ENCODE measurements around the gene COL3A1.

COL3A1 gene

DNA sequence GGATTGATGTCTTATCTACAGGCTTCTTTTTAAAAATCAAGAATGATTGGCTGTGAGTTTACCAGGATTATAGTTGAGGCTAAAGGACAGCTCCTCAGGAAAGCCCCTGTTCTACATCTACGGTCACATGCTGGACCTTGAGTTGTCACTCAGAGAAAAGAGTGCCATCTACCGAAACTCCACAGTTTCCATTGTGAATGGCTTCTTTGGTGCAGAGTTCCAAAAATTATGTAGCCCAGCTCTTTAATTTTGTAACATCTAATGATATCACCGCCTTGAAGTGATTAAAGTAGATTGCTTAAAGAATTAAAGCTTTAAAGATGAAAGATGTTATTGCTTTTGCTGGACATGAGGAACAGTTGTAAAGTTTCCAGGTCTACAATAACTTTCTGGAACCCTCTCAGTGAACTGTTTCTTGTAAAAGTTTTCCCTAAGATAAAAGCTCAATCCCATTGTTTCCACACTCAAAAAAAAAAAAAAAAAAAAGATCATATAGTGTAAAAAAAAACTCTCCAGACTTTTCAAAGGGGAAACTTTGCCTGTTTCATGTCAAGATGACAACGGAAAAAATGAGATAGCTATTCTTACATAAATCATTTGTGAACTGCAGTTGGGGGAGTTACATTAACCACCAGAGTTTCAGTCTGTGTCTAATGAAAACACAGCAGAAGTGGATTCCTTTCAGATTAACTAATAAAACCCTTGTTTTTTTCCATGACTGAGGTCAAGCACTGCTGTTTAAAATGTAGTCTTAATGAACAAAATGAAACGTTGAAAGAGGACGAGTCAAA is 4.3 kb downstream of the COL3A1 start:
- TF ChIP-seq SPI1 (IDR thresholded peaks at IDR 0.05; ENCODE audit: borderline replicate concordance, low read depth) (no peak), GABPA (IDR thresholded peaks at IDR 0.05; ENCODE audit: low read depth) (no peak), POLR2AphosphoS5 (IDR thresholded peaks at IDR 0.05; ENCODE audit: low read depth) (no peak)
- TF ChIP-seq, protein P1, sequence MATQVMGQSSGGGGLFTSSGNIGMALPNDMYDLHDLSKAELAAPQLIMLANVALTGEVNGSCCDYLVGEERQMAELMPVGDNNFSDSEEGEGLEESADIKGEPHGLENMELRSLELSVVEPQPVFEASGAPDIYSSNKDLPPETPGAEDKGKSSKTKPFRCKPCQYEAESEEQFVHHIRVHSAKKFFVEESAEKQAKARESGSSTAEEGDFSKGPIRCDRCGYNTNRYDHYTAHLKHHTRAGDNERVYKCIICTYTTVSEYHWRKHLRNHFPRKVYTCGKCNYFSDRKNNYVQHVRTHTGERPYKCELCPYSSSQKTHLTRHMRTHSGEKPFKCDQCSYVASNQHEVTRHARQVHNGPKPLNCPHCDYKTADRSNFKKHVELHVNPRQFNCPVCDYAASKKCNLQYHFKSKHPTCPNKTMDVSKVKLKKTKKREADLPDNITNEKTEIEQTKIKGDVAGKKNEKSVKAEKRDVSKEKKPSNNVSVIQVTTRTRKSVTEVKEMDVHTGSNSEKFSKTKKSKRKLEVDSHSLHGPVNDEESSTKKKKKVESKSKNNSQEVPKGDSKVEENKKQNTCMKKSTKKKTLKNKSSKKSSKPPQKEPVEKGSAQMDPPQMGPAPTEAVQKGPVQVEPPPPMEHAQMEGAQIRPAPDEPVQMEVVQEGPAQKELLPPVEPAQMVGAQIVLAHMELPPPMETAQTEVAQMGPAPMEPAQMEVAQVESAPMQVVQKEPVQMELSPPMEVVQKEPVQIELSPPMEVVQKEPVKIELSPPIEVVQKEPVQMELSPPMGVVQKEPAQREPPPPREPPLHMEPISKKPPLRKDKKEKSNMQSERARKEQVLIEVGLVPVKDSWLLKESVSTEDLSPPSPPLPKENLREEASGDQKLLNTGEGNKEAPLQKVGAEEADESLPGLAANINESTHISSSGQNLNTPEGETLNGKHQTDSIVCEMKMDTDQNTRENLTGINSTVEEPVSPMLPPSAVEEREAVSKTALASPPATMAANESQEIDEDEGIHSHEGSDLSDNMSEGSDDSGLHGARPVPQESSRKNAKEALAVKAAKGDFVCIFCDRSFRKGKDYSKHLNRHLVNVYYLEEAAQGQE (IDR thresholded peaks at IDR 0.05; ENCODE audit: insufficient replicate concordance, low read depth), result no peak
- TF ChIP-seq, protein P2, sequence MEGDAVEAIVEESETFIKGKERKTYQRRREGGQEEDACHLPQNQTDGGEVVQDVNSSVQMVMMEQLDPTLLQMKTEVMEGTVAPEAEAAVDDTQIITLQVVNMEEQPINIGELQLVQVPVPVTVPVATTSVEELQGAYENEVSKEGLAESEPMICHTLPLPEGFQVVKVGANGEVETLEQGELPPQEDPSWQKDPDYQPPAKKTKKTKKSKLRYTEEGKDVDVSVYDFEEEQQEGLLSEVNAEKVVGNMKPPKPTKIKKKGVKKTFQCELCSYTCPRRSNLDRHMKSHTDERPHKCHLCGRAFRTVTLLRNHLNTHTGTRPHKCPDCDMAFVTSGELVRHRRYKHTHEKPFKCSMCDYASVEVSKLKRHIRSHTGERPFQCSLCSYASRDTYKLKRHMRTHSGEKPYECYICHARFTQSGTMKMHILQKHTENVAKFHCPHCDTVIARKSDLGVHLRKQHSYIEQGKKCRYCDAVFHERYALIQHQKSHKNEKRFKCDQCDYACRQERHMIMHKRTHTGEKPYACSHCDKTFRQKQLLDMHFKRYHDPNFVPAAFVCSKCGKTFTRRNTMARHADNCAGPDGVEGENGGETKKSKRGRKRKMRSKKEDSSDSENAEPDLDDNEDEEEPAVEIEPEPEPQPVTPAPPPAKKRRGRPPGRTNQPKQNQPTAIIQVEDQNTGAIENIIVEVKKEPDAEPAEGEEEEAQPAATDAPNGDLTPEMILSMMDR (IDR thresholded peaks at IDR 0.05; ENCODE audit: insufficient read depth, low read length), result no peak
- no peak overlapping the region for H3K4me3 ChIP-seq (replicated peaks; ENCODE audit: insufficient read depth, low read length)
- H3K27me3 ChIP-seq (ENCODE audit: insufficient read depth, poor library complexity, severe bottlenecking), result no peaks in the 10 kb centered on the region
- no peak overlapping the region for H3K27ac ChIP-seq (replicated peaks)
- DNase-seq (ENCODE audit: low read depth in 1 of 2, low spot score in 1 of 2), result no peak

DNA sequence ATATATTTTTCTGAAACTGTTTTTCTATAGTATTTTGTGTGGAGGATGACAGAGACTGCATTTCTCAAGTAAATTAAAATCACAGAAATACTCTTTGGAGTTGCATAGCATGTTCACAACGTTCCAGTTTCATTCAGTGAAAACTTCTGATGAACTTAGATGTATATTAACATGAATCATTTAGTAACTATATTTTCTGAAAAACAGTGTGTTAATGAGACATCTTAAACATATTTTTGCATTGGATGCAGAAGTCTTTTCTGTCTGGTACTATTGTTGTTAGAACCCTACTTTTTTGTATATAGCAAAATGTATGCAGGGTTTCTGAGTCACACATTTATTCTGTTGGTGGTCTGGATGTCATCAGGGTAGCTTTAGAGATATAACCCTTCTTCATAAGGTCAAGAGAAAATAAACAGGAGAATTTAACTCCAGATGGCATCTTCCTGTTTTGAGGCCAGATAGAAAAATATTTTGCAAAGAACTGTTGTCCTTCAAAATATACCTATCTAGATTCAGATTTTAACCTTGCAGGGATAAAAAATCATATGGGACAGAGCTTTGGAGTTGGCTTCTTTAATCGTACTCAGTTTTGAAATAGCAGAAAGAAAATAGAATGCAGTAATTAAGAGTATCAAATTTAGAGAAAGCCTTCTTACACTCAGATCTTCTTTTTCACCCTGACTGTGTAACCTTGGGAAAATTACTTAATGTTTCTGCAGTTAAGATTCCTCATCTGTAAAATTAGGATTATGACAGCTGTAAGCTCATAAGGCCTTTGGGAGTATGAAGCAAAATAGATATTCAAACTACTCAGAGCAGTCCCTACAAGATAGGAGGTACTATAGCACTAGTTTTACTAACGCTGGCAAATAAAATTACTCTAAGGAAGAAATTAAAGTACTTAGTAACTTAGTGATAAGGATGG is 5.3 kb downstream of the COL3A1 start:
- no peak for DNase-seq (ENCODE audit: low read depth in 1 of 2, low spot score in 1 of 2)
- no peaks in the 10 kb centered on the region for H3K27me3 ChIP-seq (ENCODE audit: insufficient read depth, poor library complexity, severe bottlenecking)
- no peak for TF ChIP-seq POLR2AphosphoS5 (IDR thresholded peaks at IDR 0.05; ENCODE audit: low read depth)
- TF ChIP-seq, protein P2 (IDR thresholded peaks at IDR 0.05; ENCODE audit: insufficient read depth, low read length), result no peak
- no peak for TF ChIP-seq SPI1 (IDR thresholded peaks at IDR 0.05; ENCODE audit: borderline replicate concordance, low read depth)
- TF ChIP-seq, protein P1 (IDR thresholded peaks at IDR 0.05; ENCODE audit: insufficient replicate concordance, low read depth), result no peak
- no peak for TF ChIP-seq GABPA (IDR thresholded peaks at IDR 0.05; ENCODE audit: low read depth)
- no peak overlapping the region for H3K4me3 ChIP-seq (replicated peaks; ENCODE audit: insufficient read depth, low read length)
- no peak overlapping the region for H3K27ac ChIP-seq (replicated peaks)

DNA sequence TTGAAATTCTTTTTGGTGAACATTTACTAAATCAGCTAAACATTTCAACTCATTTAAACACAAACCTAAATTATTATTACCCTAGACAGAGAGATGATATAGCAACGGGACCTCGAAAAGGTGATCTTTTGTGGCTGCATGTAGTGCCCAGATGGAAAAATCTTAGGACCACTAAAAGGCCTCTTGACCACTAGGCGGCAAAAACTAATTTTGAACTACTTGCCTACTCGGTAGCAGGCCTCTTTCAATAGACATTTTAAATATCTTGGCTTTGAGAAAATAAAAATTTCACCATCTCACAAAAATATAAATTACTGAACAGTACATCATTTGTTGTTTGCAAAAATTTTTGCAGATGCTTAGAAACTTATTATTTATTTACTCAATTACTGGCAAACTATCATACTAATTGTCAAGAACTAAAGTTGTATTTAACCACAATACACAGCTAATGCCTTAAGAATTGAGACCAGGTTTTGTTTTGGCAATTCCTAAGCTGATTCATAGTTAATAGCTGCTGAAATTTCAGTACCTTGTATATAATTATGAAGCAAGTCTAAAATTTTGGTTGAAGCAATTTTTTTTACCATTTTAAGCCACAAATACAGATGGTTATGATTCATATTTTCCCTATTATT is 9.4 kb downstream of the COL3A1 start:
- Histone ChIP-seq H3K27me3 (ENCODE audit: insufficient read depth, poor library complexity, severe bottlenecking) (no peaks in the 10 kb centered on the region), H3K27ac (replicated peaks) (no peak overlapping the region), H3K4me3 (replicated peaks; ENCODE audit: insufficient read depth, low read length) (no peak overlapping the region)
- TF ChIP-seq, protein P1 (IDR thresholded peaks at IDR 0.05; ENCODE audit: insufficient replicate concordance, low read depth), result no peak
- TF ChIP-seq, protein P2 (IDR thresholded peaks at IDR 0.05; ENCODE audit: insufficient read depth, low read length), result peak; percentile 10
- DNase-seq (ENCODE audit: low read depth in 1 of 2, low spot score in 1 of 2), result no peak

Data from HL-60 (cell line).